GM18507 (cell line): ENCODE data around the gene SUN2.
"Not testable (repeated sequence)": the region's sequence is repeated elsewhere in the genome, so short reads cannot be mapped to it uniquely, and the experiment has no call there.

Experiments
- DNase-seq: peaks from one replicate; pipeline ENCODE4 v3.0.0; 2011; ENCODE audit warnings: low read depth; ENCODE audit not compliant: insufficient read length; ENCODE audit errors: extremely low spot score
- FAIRE-seq: peaks from 2 replicates; lab custom pipeline; 2011; peaks lifted over from hg19 to GRCh38; lab: Jason Lieb, UNC

The SUN2 gene, protein sequence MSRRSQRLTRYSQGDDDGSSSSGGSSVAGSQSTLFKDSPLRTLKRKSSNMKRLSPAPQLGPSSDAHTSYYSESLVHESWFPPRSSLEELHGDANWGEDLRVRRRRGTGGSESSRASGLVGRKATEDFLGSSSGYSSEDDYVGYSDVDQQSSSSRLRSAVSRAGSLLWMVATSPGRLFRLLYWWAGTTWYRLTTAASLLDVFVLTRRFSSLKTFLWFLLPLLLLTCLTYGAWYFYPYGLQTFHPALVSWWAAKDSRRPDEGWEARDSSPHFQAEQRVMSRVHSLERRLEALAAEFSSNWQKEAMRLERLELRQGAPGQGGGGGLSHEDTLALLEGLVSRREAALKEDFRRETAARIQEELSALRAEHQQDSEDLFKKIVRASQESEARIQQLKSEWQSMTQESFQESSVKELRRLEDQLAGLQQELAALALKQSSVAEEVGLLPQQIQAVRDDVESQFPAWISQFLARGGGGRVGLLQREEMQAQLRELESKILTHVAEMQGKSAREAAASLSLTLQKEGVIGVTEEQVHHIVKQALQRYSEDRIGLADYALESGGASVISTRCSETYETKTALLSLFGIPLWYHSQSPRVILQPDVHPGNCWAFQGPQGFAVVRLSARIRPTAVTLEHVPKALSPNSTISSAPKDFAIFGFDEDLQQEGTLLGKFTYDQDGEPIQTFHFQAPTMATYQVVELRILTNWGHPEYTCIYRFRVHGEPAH

DNA sequence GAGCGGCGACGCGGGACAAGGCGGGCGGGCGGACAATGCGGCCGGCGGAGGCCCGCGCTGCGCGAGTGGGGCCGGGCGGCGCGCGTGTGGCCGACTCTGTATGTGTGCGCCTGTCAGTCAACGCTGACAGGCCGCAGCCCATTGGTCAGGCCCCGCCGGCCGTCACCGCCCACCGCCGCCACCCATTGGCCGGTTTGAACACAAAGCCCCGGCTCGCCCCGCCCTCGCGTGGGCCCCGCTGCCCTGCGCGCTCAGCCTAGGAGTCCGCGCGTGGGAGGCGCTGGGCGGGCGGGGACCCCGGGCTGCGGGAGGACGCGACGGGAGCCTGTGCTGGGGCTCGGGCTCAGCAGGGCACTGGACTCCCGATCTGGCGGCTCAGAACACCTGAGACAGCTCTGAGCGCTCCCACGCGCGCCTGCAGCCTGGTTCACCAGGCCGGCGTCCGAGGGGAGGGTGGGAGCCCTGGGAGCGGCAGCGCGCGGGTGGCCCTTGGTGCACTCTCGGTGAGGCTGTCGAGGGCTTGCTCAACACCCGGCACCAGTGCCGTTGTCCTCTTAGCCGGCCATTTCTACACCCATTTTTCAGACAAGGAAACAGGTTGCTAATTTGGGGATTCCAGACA, at the start of gene SUN2:
Gene SUN2, minus strand, starts transcription at position 88 of the 622 bp plus-strand sequence. CDS start 3,370 bp downstream, outside the sequence.
- DNase-seq (peak; percentile 96), FAIRE-seq (peak; percentile 86)

DNA sequence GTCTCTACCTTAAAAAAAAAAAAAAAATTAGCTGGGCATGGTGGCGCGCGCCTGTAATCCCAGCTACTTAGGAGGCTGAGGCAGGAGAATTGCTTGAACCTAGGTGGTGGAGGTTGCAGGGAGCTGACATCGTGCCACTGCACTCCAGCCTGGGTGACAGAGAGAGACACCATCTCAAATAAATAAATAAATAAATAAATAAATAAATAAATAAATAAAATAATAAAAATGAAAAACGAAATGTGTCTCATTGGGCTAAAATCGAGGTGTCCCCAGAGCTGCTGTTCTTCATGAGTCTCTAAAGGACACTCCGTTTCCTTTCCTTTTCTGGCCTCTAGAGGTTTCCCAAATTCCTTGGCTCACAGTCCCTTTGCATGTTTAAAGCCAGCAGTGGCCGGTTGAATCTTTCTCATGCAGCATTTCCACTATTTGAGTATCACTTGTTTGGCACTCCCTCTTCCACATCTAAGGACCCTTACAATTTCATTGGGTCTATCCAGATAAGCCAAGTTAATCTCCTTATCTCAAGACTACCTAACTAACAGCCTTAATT, 49.3 kb upstream of the SUN2 start:
- not testable (repeated sequence) for DNase-seq, FAIRE-seq

DNA sequence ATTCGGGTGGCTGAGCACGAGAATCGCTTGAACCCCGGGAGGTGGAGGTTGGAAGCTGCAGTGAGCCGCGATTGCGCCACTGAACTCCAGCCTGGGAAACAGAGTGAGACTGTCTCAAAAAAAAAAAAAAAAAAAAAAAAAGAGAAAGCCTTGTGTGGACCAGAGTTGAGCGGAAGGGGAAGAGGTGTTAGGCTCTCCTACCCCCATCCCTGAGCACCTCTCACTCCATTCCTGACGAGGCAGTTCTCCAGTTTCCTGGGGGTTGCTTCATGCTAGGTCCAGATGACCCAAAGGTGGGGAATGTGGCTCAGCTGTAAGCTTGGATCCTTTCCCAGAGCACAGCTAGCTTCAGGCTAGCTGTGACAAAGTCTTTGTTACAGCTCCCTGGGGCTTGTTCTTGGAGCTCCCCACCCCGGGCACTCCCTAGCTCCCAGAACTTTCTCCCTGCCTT, 46.9 kb upstream of the SUN2 start:
- FAIRE-seq (no peak), DNase-seq (no peak)

DNA sequence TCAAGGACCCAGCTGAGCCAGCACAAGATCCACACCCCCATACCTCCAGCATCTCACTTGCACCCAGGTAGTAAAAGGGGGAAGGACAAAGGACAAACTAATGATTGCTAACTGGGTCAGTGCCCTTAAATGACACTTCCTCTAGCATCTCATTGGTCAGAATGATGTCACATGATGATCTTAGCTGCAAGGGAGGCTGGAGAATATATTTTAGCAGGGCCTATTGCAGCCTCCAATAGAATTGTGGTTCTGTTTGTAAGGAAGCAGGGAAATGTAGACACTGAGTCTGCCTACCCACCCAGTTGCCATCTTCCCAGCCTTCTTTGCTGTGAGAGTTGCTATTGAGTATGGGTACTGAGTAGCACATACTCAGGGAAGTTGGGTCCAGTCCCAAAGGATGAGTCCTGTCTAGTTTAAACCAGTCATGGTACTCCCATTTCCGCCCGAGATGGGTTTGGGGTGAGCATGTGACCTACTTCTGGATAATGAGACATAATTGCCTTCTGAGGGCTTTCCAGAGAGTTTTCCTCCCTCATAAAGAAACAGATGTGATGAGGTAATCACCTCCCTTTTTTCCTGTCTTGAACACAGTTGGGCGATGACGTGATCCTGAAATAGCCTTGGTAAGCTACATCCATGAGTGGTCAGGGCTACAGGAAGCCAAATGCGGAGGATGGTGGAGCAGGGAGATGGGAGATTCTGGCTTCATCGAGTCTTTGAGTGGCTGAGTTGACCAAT, 43.6 kb upstream of the SUN2 start:
- FAIRE-seq (no peak), DNase-seq (no peak)

DNA sequence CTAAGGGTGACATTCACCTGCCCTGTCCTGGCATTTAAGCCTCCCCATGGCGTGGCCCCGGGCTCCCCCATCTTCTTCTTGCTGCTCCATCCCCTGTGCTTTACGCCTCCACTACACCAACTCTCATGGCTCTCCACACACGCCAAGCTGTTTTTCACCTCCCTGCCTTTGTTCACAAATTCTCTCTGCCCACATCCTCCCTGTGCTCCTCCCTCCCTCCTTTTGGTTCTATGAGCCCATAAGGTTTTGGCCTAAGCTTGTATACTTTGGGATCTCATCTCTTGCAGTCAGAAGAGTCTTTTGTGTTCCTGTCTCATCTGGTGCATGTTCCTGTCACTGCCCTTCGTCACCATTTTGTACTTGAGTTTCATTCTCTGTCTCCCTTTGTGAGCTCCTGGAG, 42.7 kb upstream of the SUN2 start:
- no peak for DNase-seq
- FAIRE-seq = no peak

DNA sequence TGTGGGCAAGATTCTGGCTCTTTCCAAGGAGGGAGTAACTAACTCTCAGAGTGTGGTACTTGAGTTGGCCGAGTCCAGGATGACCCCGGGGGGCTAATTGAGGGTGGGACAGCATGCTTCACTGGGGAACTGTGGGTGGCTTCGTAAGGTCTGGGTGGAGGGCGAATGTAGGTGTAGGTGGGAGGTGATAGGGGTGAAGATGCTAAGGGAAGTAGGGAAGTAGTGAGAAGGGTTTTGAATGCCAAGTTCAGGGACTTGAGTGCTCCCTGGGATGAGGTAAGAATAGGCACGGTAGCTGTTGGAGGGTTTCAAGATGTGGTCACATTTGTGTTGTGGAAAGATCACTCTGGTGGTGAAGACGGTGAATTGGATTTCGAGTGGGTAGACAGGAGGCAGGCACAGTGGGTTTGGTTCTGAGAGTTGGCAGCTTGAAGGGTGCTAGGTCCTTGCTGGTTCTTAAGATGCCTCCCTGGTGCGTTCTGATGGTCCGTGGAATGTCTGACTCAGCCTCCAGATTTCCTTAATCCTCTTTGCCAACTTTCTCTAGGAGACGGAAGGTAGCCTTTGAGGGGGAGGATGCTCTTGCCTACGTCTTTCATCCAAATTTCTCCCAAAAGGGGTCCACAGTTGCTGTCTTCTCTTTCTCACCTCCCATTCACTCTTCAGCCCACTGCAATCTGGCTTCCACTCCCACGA, 40.6 kb upstream of the SUN2 start:
- DNase-seq (no peak), FAIRE-seq (no peak)

DNA sequence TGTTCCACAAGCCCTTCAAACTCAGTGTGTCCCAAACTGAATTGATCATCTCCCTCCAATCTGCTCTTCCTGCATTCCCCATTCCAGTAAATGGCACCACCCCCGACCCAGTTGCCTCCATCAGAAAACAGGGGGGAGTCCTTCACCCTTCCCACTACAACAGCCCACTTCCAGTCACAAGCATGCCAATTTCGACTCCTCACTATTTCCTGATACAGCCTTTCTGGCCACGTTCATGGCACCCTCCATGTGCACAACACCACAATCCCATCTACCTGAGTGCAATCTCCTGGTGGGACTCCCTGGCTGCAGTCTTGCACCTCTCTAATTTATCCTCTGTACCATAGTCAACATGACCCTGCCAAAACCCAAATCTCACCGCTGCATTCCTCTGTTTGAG, 39.8 kb upstream of the SUN2 start:
- no peak for DNase-seq
- no peak for FAIRE-seq

DNA sequence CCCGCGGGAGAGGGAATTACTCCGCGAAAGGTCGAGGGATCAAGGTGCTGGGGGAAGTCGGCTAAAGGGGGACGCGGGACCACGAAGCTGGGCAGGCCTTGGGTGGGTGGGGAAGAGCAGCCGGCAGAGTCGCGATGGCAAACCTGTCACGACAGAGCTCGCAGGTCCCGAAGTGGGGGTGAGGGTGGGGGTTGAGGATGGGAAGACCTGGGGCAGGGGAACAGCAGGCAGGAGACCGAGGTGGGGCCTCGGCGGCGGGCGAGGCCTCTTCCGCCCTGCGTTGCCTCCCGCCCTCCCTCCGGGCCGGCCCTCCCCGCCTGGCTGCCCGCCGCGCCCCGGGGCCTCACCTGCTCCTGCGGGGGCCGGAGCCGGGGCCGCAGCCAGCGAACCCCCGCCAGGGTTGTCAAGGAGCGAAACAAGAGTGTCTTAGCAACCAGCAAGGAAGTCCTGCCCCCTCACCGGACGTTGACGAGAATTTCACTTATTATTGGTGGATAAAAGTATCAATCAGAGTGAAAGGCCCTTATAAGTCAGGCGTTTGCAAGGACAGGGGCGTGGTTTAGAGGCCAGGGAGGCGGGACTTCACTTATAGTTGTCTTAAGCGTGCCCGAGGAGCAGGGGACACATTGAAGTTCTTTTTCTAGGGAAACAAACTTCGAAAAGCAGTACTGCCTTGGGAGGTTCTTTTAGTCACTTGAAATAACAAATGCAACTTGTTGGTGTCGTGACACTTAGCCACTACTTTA, 38.1 kb upstream of the SUN2 start, which contains the start of gene DNAL4:
Gene DNAL4, minus strand, starts transcription at position 423 of the 746 bp plus-strand sequence. CDS start 11,412 bp downstream, outside the sequence.
- DNase-seq (peak; percentile 89), FAIRE-seq (peak; percentile 99)

DNA sequence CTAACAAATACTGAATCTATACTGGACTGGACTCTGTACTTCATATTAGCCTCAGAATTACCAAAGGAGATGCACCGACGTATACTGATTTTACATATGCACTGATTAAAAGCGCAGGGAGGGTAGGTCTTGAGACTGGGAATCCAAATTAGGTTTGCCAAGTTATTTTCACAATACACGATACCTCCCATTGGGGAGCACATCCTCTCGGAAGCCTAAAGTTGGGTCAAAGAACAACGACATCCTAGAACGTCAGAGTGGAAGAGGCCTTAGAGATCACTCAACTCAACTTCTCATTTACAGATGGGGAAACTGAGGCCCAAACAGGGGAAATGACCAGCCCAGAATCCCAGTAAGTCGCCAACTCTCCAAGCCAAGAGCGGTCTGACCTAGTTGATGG, 37.5 kb upstream of the SUN2 start:
- DNase-seq (no peak), FAIRE-seq (peak; percentile 29)

DNA sequence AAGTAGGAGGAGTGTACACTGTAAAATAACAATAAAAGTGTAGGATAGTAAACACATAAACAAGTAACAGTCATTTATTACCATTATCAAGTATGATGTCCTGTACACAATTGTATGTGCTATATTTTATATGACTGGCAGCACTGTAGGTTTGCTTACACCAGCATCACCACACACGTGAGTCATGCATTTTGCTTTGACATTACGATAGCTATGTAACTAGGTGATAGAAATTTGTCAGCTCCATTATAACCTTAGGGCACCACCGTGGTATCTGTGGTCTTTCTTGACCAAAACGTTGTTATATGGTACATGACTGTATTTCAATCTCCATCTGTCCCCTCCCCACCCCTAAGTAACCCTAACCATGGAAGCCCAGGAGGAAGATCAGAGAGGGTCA, 37.0 kb upstream of the SUN2 start:
- FAIRE-seq (no peak), DNase-seq (no peak)

DNA sequence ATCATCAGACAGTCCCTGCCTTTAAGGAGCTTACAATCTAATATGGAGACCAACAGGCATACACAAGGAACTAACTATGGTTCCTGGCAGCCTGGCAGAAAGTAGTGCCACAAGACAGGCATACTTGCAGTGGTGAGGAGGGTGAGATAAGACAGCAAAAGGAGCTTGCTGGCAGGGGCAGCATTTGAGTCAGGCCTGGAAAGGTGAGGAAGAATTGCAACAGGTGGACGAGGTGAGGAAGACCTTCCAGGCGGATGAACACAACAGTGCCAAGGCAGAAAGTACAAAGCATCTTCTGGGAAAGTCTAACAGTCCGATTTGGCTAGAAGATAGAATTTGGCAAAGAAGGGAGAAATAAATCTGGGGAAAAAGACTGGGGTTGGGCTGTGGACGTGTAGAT, 33.8 kb upstream of the SUN2 start:
- DNase-seq = no peak
- FAIRE-seq = no peak

DNA sequence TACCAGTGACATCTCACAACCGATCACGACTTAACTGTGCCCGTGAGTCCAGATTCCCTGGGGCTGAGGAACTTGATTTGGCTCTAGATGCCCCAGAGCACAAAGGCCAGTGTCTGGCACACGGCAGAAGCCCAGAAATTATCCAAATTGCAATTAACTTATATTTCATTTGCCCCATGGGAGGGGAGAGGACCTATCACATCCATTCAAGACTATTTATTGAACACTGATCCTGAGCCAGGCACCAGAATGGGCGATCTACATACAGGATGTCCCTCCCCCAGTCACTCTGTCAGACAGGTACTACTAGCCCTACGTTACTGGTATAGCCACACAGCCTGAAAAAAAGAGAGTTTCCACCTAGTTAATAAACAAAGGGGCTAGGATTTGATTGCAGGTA, 33.0 kb upstream of the SUN2 start:
- no peak for FAIRE-seq
- DNase-seq = no peak

DNA sequence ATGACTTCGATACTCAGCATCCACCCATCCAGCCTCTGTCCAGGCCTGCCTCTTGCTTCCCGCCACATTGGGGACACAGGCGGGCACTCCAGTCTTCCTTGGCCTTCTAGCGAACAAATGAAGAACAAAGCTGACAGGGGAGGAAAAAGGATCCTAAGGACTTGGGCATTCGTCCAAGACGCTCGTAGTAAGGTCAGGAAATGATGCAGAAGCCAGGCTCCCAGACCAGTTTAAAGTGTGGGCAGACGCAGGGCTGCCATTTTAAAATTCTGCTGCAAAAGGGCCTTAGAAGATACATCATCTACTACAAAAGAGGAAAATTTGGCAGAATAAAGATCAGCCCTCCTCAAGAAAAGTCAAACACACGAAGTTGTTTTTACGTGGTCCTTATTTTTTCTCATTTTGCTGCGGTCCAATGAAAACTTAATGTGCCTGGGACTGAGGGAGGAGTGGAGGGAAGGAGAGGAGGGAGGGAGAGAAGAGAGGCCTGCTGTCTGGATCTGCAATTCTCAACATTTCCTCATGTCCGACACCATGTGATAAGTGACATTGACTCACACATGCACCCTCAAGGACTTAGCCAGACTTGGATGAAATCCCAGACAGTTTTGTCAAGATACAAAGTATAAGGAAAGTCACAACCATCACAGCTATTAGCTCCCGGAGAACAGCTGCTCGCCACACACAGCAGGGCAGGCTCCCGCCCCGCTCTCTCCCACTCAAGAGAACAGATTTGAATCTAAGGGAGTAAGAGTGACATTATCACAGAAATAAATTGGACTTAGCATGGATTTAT, 32.4 kb upstream of the SUN2 start:
- no peak for FAIRE-seq
- DNase-seq = no peak

DNA sequence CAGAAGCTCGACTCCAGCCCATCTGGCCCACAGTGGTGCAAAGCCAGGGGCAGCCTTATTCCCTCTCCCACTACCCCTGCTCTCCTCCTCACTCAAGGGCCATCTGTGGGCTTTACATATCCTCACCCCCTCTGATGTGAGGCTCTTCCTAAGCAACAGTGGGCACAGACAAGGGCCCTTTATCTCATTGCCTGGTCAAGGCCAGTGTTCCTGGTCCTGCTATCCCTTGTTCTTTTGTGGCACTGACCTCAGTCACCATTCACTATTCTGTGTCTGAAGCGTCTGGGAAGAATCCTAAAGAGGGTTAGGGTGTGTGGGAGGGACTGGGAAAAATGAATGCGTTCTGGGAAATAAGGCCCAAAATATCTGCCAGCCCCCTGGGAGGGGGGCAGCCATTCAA, 30.8 kb upstream of the SUN2 start:
- no peak for DNase-seq
- no peak for FAIRE-seq

DNA sequence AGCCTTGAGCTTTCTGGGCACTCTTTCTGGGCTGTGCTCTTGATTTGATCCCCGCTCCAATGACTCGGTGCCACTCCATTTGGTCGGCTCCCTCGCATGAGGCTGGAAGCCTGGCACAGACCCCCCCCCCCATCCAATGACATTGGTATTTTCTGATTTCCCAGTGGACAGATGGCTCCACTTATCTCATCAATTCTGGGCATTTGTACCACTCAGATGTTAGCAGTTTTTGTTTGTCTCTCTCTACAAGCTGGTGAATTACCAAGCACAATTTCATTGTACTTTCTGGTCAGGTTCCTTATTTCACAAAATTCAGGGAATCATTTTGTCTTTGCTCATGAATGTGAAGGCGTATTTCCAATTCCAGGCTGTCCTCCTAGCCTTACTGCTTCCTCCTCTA, 29.1 kb upstream of the SUN2 start:
- no peak for FAIRE-seq
- DNase-seq = no peak

DNA sequence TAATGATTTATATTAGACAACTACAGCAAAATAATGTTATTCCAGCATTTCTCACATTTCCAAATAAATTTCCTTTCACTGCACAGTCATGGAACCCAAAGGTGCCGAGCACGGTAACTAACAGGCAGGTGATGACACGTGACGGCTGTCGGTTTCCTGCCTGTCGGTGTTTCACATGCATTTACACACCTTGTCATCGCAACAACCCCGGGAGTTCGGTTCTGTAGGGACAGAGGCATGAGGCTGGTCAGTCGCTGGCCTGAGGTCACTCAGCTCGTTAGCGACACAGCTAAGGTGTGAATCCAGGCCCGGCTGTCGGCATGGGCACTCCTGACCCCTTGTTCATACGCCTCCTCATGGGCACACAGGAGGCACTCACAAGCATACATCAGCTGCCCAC, 28.2 kb upstream of the SUN2 start:
- FAIRE-seq (no peak), DNase-seq (no peak)

DNA sequence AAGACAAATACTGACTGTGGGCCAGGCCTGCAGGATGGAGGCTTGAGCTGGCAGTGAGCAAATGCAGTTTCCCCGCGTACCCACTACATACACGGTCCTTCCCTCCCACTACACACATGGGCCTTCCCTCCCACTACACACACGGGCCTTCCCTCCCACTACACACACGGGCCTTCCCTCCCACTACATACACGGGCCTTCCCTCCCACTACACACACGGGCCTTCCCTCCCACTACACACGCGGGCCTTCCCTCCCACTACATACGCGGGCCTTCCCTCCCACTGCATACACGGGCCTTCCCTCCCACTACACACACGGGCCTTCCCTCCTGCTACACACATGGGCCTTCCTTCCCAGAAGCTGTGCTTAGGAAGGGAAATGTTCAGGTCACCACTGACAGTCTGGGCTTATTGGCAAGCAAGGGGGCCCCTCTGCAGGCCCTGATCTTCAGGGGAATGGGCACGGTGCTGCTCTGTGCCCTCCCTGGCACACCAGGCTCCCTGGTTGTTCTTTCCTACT, 27.4 kb upstream of the SUN2 start:
- DNase-seq = no peak
- no peak for FAIRE-seq
